GM23248 (cell line): ENCODE data around the gene ZNF135. TPM values are rescaled to one million over a fixed set of nuclear protein-coding genes. Genes with fewer than 3 reads are reported as not detected.

Experiments
- DNase-seq: peaks from one replicate; pipeline ENCODE4 v3.0.0-alpha.2; 2015
- H2AFZ ChIP-seq: fragments of 200-600 bp; sonication (generic); 2 replicates; pipeline ENCODE4 v1.6.1; 2016; ENCODE audit warnings: antibody characterized with exemption
- H3F3A ChIP-seq: fragments of 200-600 bp; sonication (generic); 2 replicates; pipeline ENCODE4 v1.6.1; 2016; ENCODE audit warnings: mild to moderate bottlenecking, antibody characterized with exemption, mixed run types; ENCODE audit not compliant: insufficient read depth
- H3K27ac ChIP-seq: fragments of 200-600 bp; sonication (generic); 2 replicates; pipeline ENCODE4 v1.5.1; 2016; ENCODE audit warnings: mild to moderate bottlenecking
- H3K27me3 ChIP-seq: fragments of 200-600 bp; sonication (generic); replicated peaks from 2 replicates; pipeline ENCODE4 v1.6.1; 2016; ENCODE audit warnings: mild to moderate bottlenecking; ENCODE audit not compliant: insufficient read depth
- H3K36me3 ChIP-seq: fragments of 200-600 bp; sonication (generic); 2 replicates; pipeline ENCODE4 v1.6.1; 2016; ENCODE audit warnings: low read depth, mild to moderate bottlenecking
- H3K4me1 ChIP-seq: fragments of 200-600 bp; sonication (generic); 2 replicates; pipeline ENCODE4 v1.6.1; 2016; ENCODE audit warnings: mild to moderate bottlenecking; ENCODE audit not compliant: insufficient read depth
- H3K4me2 ChIP-seq: fragments of 200-600 bp; sonication (generic); one replicate; pipeline ENCODE4 v1.6.1; 2016; ENCODE audit warnings: mild to moderate bottlenecking; ENCODE audit not compliant: unreplicated experiment
- H3K4me3 ChIP-seq: fragments of 200-600 bp; sonication (generic); 2 replicates; pipeline ENCODE4 v1.5.1; 2016; ENCODE audit warnings: mild to moderate bottlenecking
- H3K79me2 ChIP-seq: fragments of 200-600 bp; sonication (generic); 2 replicates; pipeline ENCODE4 v1.6.1; 2016; ENCODE audit warnings: mild to moderate bottlenecking; ENCODE audit not compliant: insufficient read depth
- H3K9ac ChIP-seq: fragments of 200-600 bp; sonication (generic); 2 replicates; pipeline ENCODE4 v1.6.1; 2016; ENCODE audit warnings: mild to moderate bottlenecking
- H3K9me2 ChIP-seq: fragments of 200-600 bp; sonication (generic); 2 replicates; pipeline ENCODE4 v1.6.1; 2016; ENCODE audit warnings: mixed run types, mild to moderate bottlenecking, moderate library complexity; ENCODE audit not compliant: insufficient read depth
- H3K9me3 ChIP-seq: fragments of 200-600 bp; sonication (generic); one replicate; pipeline ENCODE4 v1.6.1; 2017; ENCODE audit warnings: low read depth
- H4K20me1 ChIP-seq: fragments of 200-600 bp; sonication (generic); 2 replicates; pipeline ENCODE4 v1.6.0; 2016; ENCODE audit not compliant: insufficient read depth
- EZH2 ChIP-seq: fragments of 200-600 bp; sonication (generic); IDR thresholded peaks from 2 replicates; pipeline ENCODE4 v1.6.1; 2018; ENCODE audit warnings: antibody characterized with exemption, mild to moderate bottlenecking; ENCODE audit not compliant: insufficient read depth, poor library complexity, severe bottlenecking
- EZH2phosphoT487 ChIP-seq: fragments of 200-600 bp; sonication (generic); IDR thresholded peaks from 2 replicates; pipeline ENCODE4 v1.6.1; 2018; ENCODE audit warnings: antibody characterized with exemption, moderate library complexity, mild to moderate bottlenecking, low read depth; ENCODE audit not compliant: insufficient read depth
- WGBS, 2 experiments: methylation state at CpG; one replicate each; pipeline ENCODE4 v1.1.6; 2015 to 2017; ENCODE audit warnings: low lambda C conversion rate in 2 of 2, low coverage in 1 of 2; ENCODE audit errors: missing lambda C conversion rate in 2 of 2; 5-methylcytosine and 5-hydroxymethylcytosine counted together
- in situ Hi-C: fragments of 300-500 bp; cut with MboI; formaldehyde crosslinking; loops from 2 replicates; pipeline ENCODE4 v1.15.0; 2020
- polyA plus RNA-seq: library from polyadenylated mRNA; unstranded; fragments of >200 nt; fragmentation: Nextera tagmentation; extraction: Ambion mirVana; gene quantifications from 2 replicates; pipeline ENCODE4 v1.2.1, GENCODE V29; 2016
- total RNA-seq: library from RNA; depleted of rRNA; stranded (reverse); fragments of >200 nt; shearing (Covaris generic); gene quantifications from 2 replicates; pipeline ENCODE4 v1.2.3, GENCODE V29; 2014

Gene ZNF135
- total and polyA plus RNA-seq, 2 experiments from 2014 or later: 4.6 to 6.4 TPM

- WGBS, 2 experiments: 81 to 82% methylated on average over 16 of the region's 16 CpGs
- no peak overlapping the region for H2AFZ ChIP-seq
- H3K36me3 ChIP-seq: no peaks in the 10 kb centered on the region
- H3K9me2 ChIP-seq: no peaks in the 10 kb centered on the region
- H3K27ac ChIP-seq: no peak overlapping the region
- H3K79me2 ChIP-seq: no peaks in the 10 kb centered on the region
- no peaks in the 10 kb centered on the region for H3K9me3 ChIP-seq
- H3K27me3 ChIP-seq: no peaks in the 10 kb centered on the region
- H3K4me3 ChIP-seq: no peak overlapping the region
- no peaks in the 10 kb centered on the region for H3F3A ChIP-seq
- TF ChIP-seq EZH2phosphoT487: no peak
- no peak for TF ChIP-seq EZH2
- H3K9ac ChIP-seq: no peak overlapping the region
- no peak for DNase-seq
- H4K20me1 ChIP-seq: no peaks in the 10 kb centered on the region
- no peak overlapping the region for H3K4me2 ChIP-seq
- H3K4me1 ChIP-seq: no peaks in the 10 kb centered on the region
- in situ Hi-C loops: no loop called here
Observed at GRCh38 chr19:58052256-58052655, 6.8 kb upstream of the ZNF135 start.

GRCh38 chr19:58053480-58054156, 5.5 kb upstream of the ZNF135 start:
- H2AFZ ChIP-seq: no peak overlapping the region
- WGBS, 2 experiments: 71 to 76% methylated on average over 23 to 30 of the region's 30 CpGs

GRCh38 chr19:58054901-58055874, 3.9 kb upstream of the ZNF135 start:
- H3K36me3 ChIP-seq: no peaks in the 10 kb centered on the region
- H4K20me1 ChIP-seq: no peaks in the 10 kb centered on the region
- DNase-seq: peak; percentile 47
- TF ChIP-seq EZH2phosphoT487 (no peak), EZH2 (no peak)
- H3K27ac ChIP-seq: no peak overlapping the region
- H3F3A ChIP-seq: no peaks in the 10 kb centered on the region
- no peaks in the 10 kb centered on the region for H3K27me3 ChIP-seq
- 38 to 43% methylated on average over 37 of the region's 37 CpGs for WGBS, 2 experiments
- no peaks in the 10 kb centered on the region for H3K9me2 ChIP-seq
- H3K4me2 ChIP-seq: peak overlapping the region; percentile 24
- peak overlapping the region; percentile 52 for H3K9ac ChIP-seq
- H3K4me3 ChIP-seq: peak overlapping the region; percentile 51
- no peaks in the 10 kb centered on the region for H3K4me1 ChIP-seq
- in situ Hi-C loops: no loop called here
- H2AFZ ChIP-seq: peak overlapping the region; percentile 88
- no peaks in the 10 kb centered on the region for H3K79me2 ChIP-seq
- H3K9me3 ChIP-seq: no peaks in the 10 kb centered on the region

More at GRCh38 chr19:58053480-58054156, 5.5 kb upstream of the ZNF135 start:
- Histone ChIP-seq H3K36me3 (no peaks in the 10 kb centered on the region), H4K20me1 (no peaks in the 10 kb centered on the region), H3K4me2 (no peak overlapping the region), H3K9ac (no peak overlapping the region), H3K9me3 (no peaks in the 10 kb centered on the region), H3K4me1 (no peaks in the 10 kb centered on the region), H3K27ac (no peak overlapping the region), H3K27me3 (no peaks in the 10 kb centered on the region), H3F3A (no peaks in the 10 kb centered on the region), H3K4me3 (no peak overlapping the region), H3K79me2 (no peaks in the 10 kb centered on the region), H3K9me2 (no peaks in the 10 kb centered on the region)
- in situ Hi-C loops: no loop called here
- no peak for DNase-seq
- TF ChIP-seq EZH2phosphoT487 (no peak), EZH2 (no peak)

GRCh38 chr19:58056261-58056660, 2.8 kb upstream of the ZNF135 start:
- Histone ChIP-seq H3K4me3 (no peak overlapping the region), H3K27ac (no peak overlapping the region), H3K27me3 (no peaks in the 10 kb centered on the region), H3F3A (no peaks in the 10 kb centered on the region), H3K9ac (no peak overlapping the region), H3K79me2 (no peaks in the 10 kb centered on the region), H3K9me3 (no peaks in the 10 kb centered on the region), H4K20me1 (no peaks in the 10 kb centered on the region), H3K9me2 (no peaks in the 10 kb centered on the region), H3K4me2 (no peak overlapping the region), H3K36me3 (no peaks in the 10 kb centered on the region), H2AFZ (no peak overlapping the region), H3K4me1 (no peaks in the 10 kb centered on the region)
- TF ChIP-seq EZH2phosphoT487 (no peak), EZH2 (no peak)
- in situ Hi-C loops: no loop called here
- 49 to 50% methylated on average over 7 to 8 of the region's 8 CpGs for WGBS, 2 experiments
- no peak for DNase-seq
